GM18511 (cell line): ENCODE results near the gene OR52J3.
"Not testable (repeated sequence)": the region's sequence is repeated elsewhere in the genome, so short reads cannot be mapped to it uniquely, and the experiment has no call there.

Experiments used
- ATAC-seq: cut with Tn5 transposase; IDR thresholded peaks from one replicate; pipeline ENCODE4 v1.9.1; 2021; ENCODE audit warnings: mild to moderate bottlenecking, moderate library complexity; ENCODE audit not compliant: unreplicated experiment

OR52J3 gene

DNA sequence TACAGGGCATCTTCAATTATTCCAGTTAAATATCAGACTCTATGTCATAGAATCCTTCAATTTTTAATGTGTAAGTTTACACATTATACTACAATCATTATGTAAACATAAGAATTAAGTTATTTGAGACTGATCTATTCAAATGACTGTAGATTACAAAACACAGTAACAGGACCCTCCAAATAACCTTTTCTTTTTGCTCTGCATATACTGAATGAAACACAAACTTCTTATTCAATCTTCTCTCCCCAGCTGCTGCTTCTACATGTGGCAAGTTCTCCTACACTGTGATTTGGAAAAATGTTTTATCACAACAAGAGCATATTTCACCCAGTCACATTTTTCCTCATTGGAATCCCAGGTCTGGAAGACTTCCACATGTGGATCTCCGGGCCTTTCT is at the start of gene OR52J3:
Gene OR52J3 (plus strand): TSS at position 301 of the 400 bp plus-strand sequence. CDS start 0 bp downstream, at position 301.
- ATAC-seq: no peak

- ATAC-seq: peak; percentile 66
These were observed 41.7 kb upstream of the OR52J3 start for GRCh38 chr11:5004424-5005274.

DNA sequence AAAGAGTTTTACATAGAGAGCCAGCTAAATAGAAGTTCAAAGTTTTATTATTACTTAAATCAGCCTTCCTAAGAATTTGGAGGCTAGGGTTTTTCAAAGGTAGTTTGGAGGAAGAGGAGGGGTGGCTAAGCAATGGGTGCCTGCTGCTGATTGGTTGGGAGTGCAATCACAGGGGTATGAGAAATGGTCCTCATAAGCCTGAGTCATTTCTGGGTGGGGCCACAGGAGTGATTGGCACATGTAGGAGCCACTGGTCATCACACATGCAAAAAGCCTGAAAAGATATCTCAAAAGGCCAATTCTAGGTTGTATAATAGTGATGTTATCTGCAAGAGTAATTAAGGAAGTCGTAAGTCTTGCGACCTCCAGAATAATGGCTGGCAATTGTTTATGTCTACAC is 38.8 kb upstream of the OR52J3 start:
- ATAC-seq: no peak

DNA sequence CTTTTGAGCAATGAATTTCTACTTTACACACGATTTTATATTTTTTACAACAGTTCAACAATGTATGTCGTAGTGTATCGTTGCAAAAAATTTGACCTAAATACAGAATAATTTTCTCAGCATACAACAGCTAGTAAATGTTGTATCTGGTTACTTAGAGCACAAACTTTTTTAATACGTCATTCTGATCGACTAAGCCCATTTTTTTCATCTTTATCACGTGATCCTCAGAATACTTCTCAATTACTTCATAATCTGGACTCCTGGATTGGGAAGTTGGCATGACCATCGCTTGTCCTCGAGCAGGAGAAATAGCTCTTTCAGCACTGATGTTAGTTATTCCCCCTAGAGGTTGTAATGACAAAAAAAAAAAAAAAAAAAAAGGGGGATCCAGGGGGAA is 35.1 kb upstream of the OR52J3 start:
- no peak for ATAC-seq

GRCh38 chr11:5013012-5013411 is 33.3 kb upstream of the OR52J3 start:
- no peak for ATAC-seq

DNA sequence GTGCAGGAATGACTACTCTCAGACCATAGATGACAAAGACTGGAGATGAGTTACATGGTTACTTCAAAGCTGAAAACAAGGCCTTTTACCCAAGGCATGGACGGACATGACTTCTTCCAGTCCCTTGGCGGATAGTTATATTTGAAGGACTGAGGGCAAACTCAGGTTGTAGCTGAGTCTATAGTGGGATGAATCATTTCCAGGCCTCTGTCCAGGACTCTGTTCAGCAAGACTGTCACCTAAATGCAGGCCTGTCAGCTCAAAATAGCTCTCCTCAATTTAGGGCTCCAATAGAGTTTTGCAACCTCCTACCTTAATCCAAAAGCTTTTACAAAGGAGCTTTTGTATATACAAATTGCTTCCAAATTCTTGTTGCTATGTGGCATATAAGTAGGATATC is 24.3 kb upstream of the OR52J3 start:
- no peak for ATAC-seq

GRCh38 chr11:5036669-5037068 is 9.7 kb upstream of the OR52J3 start:
- no peak for ATAC-seq

DNA sequence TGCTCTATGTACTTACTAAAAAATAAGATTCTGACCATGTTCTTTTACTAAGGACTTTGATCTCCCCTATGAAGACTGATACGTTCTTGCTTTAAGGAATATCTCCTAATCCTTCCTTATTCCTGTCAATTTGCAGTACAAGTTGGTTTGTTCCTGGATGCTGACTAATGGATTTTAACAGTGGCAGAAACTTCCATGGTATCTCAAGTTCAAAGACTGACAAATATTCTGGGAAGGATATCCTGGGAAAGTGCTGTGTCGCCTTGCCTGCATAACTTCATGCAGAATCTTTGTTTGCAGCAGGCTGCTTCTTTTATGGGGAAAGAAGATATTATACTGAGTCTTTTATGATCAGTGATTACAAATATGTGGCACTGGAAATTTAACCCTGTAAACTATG is 8.4 kb upstream of the OR52J3 start:
- ATAC-seq: no peak

- ATAC-seq: no peak
These were observed 8.0 kb upstream of the OR52J3 start for GRCh38 chr11:5038341-5038740.

- ATAC-seq: no peak
These were observed 5.5 kb upstream of the OR52J3 start for GRCh38 chr11:5040876-5041275.

- ATAC-seq: no peak
These were observed 4.2 kb upstream of the OR52J3 start for GRCh38 chr11:5042091-5042490.

- ATAC-seq: no peak
These were observed 2.9 kb upstream of the OR52J3 start for GRCh38 chr11:5043380-5043779.

- ATAC-seq: no peak
These were observed 516 bp downstream of the OR52J3 start for GRCh38 chr11:5046754-5047330.

GRCh38 chr11:5058679-5059078 is 12.4 kb downstream of the OR52J3 start:
- not testable (repeated sequence) for ATAC-seq

DNA sequence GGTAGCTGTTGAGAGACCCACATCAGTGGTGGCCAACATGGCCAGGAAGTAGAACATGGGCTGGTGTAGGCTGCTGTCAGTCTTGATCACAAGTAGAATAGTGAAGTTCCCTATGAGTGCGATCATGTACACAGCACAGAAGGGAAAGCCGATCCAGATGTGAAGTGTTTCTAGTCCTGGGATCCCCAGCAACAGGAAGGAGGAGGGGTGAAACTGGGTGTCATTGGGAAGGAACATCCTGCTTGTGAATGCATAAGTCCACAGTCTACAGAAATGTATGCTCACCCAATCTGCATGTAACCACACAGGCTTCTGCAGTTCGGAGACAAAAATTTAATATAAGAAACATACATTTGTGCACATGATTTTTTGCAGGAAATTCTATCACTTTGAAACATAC is 13.1 kb downstream of the OR52J3 start, which contains the start of gene OR52E2:
Gene OR52E2 (minus strand): TSS at position 237 of the 400 bp plus-strand sequence. CDS start 0 bp downstream, at position 237.
- no peak for ATAC-seq

- ATAC-seq: no peak
These were observed 18.7 kb downstream of the OR52J3 start for GRCh38 chr11:5065027-5065426.

GRCh38 chr11:5069272-5069671 is 22.9 kb downstream of the OR52J3 start, which contains the start of gene OR52E1:
Gene OR52E1 (plus strand): TSS chr11:5069572.
- no peak for ATAC-seq

GRCh38 chr11:5071799-5072198 is 25.5 kb downstream of the OR52J3 start:
- no peak for ATAC-seq

DNA sequence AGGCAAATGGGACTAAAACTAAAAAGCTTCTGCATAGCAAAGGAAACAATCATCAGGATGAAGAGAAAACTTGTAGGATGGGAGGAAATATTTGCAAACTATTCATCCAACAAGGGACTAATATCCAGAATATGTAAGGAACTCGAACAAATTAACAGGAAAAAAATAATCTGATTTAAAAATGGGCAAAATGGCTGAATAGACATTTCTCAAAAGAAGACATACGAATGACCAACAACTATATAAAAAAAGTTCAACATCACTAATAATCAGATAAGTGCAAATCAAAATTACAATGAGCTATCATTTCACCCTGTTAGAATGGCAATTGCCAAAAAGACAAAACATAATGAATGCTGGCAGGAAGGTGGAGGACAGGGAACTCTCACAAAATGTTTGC is 35.1 kb downstream of the OR52J3 start:
- no peak for ATAC-seq

DNA sequence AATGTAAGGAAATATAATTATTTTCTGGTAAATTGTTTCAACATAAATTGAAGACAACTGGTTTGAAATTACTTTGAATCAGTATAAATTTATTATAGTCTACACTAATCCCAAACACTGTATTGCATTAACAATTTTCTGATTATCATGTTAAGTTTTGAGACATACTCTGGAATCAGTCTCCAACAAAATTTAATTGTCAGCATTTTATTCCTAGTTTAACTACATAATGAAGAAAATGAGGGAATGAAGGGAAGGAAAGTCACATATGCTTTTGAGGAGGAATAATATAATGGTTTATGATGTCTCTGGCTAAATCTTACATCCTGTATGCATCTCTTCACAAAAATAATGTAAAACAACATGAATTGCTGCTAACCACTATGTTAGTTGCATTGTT is 37.3 kb downstream of the OR52J3 start:
- ATAC-seq: no peak

DNA sequence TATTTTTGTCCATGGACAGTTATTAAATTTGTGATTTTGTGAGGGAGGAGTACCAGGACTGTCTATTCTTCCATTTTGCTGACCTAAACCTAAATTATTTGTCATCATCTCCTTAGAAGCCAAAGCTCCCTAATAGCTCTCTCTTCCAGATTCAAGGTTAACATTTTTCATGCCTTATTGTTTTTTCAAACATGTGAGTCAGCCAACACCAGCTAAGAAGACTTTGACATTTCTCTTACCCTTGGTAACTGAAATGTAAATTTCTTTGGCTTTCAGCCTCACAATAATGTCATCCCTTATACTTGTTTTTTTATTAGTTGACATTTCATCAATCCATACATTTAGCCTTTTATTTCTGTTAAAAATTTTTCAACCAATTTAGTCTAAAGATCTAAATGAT is 42.2 kb downstream of the OR52J3 start:
- ATAC-seq: no peak

- no peak for ATAC-seq
These were observed 44.3 kb downstream of the OR52J3 start for GRCh38 chr11:5090668-5091067.
